Tibial artery (tissue), 4 donors: ENCODE results near the gene TBATA.

Experiments
- DNase-seq, 2 donors: peaks; one replicate each; pipeline ENCODE4 v3.0.0-alpha.2; 2019
- H3K27ac ChIP-seq, 2 donors: fragments of 200-600 bp; sonication (generic) in 1 of 2; 1 replicate in 1 of 2; 2 replicates in 1 of 2; pipeline ENCODE4 v1.5.1; 2018 to 2019; ENCODE audit warnings: mild to moderate bottlenecking in 1 of 2
- H3K27me3 ChIP-seq, 2 donors: fragments of 200-600 bp; sonication (generic) in 1 of 2; one replicate each; pipeline versions ENCODE4 v1.5.1 to v1.6.0; 2016 to 2019
- H3K36me3 ChIP-seq, 3 donors: fragments of 200-600 bp; sonication (generic) in 2 of 3; one replicate each; pipeline ENCODE4 v1.5.1; 2016 to 2019; ENCODE audit warnings: mild to moderate bottlenecking in 2 of 3
- H3K4me1 ChIP-seq, 4 donors: fragments of 200-600 bp; sonication (generic) in 2 of 4; 1 replicate in 3 of 4; 2 replicates in 1 of 4; pipeline ENCODE4 v1.5.1; 2016 to 2019
- H3K4me3 ChIP-seq, 2 donors: fragments of 200-600 bp; sonication (generic) in 1 of 2; 1 replicate in 1 of 2; 2 replicates in 1 of 2; pipeline ENCODE4 v1.5.1; 2018 to 2019; ENCODE audit warnings: mild to moderate bottlenecking in 2 of 2
- H3K9me3 ChIP-seq, 3 donors: fragments of 200-600 bp; sonication (generic) in 1 of 3; one replicate each; pipeline ENCODE4 v1.5.1; 2016 to 2019
- CTCF ChIP-seq, 2 experiments: fragments of 200-600 bp in 1 of 2; fragments of 450-650 bp in 1 of 2; IDR thresholded peaks; one replicate each; pipeline ENCODE4 v1.5.1; 2017 to 2019; ENCODE audit warnings: antibody characterized with exemption in 2 of 2, mild to moderate bottlenecking in 1 of 2, moderate library complexity in 1 of 2
- intact Hi-C: fragments of 100-400 bp; cut with DNase I; formaldehyde crosslinking; loops from one replicate; pipeline ENCODE4 v1.15.0; 2023; ENCODE audit warnings: low total_unique reads

Gene TBATA

GRCh38 chr10:70799124-70799523 is 13.9 kb upstream of the TBATA start:
- no peak for TF ChIP-seq CTCF (IDR thresholded peaks at IDR 0.05)
- no peak for DNase-seq
- intact Hi-C loops = no loop called here
- Histone ChIP-seq H3K27ac (no peak overlapping the region), H3K4me1 (no peaks in the 10 kb centered on the region), H3K4me3 (no peak overlapping the region), H3K27me3 (peaks cover 0 to 16% of the 10 kb centered on the region in 2 donors), H3K9me3 (no peaks in the 10 kb centered on the region), H3K36me3 (no peaks in the 10 kb centered on the region)

GRCh38 chr10:70797840-70798239 is 12.7 kb upstream of the TBATA start:
- no peak overlapping the region for H3K4me3 ChIP-seq
- H3K9me3 ChIP-seq = no peaks in the 10 kb centered on the region
- DNase-seq = no peak
- no peak overlapping the region for H3K27ac ChIP-seq
- H3K36me3 ChIP-seq = no peaks in the 10 kb centered on the region
- H3K27me3 ChIP-seq = peaks cover 0 to 16% of the 10 kb centered on the region in 2 donors
- H3K4me1 ChIP-seq = no peaks in the 10 kb centered on the region
- intact Hi-C loops = no loop called here
- TF ChIP-seq CTCF (IDR thresholded peaks at IDR 0.05) = no peak

GRCh38 chr10:70795613-70796012 is 10.4 kb upstream of the TBATA start:
- H3K27ac ChIP-seq = no peak overlapping the region
- TF ChIP-seq CTCF (IDR thresholded peaks at IDR 0.05) = no peak
- no peak for DNase-seq
- no peaks in the 10 kb centered on the region for H3K36me3 ChIP-seq
- intact Hi-C loops = no loop called here
- no peak overlapping the region for H3K4me3 ChIP-seq
- H3K9me3 ChIP-seq = no peaks in the 10 kb centered on the region
- no peaks in the 10 kb centered on the region for H3K4me1 ChIP-seq
- H3K27me3 ChIP-seq = peaks cover 0 to 16% of the 10 kb centered on the region in 2 donors

GRCh38 chr10:70791386-70792039 is 6.3 kb upstream of the TBATA start:
- Histone ChIP-seq H3K27ac (no peak overlapping the region), H3K27me3 (no peaks in the 10 kb centered on the region), H3K4me1 (no peaks in the 10 kb centered on the region), H3K9me3 (no peaks in the 10 kb centered on the region), H3K4me3 (no peak overlapping the region), H3K36me3 (no peaks in the 10 kb centered on the region)
- no peak for TF ChIP-seq CTCF (IDR thresholded peaks at IDR 0.05)
- intact Hi-C loops = no loop called here
- no peak for DNase-seq

- no peaks in the 10 kb centered on the region for H3K9me3 ChIP-seq
- intact Hi-C loops = no loop called here
- H3K36me3 ChIP-seq = no peaks in the 10 kb centered on the region
- no peaks in the 10 kb centered on the region for H3K27me3 ChIP-seq
- H3K4me1 ChIP-seq = no peaks in the 10 kb centered on the region
- H3K27ac ChIP-seq = no peak overlapping the region
- H3K4me3 ChIP-seq = no peak overlapping the region
- DNase-seq = no peak
- TF ChIP-seq CTCF (IDR thresholded peaks at IDR 0.05) = no peak
These were observed 1.7 kb upstream of the TBATA start for GRCh38 chr10:70786799-70787415.
